ENCODE measurements around the gene RNASE11.

GRCh38 chr14:20580242-20580641 is 7.6 kb downstream of the RNASE11 start:
- TF ChIP-seq POLR2A (IDR thresholded peaks at IDR 0.05) (no peak), CTCF (IDR thresholded peaks at IDR 0.05) (no peak)
